Effector memory CD8-positive, alpha-beta T cell (primary cell): ENCODE data around the gene ABTB2.
A peak's percentile ranks its signal among the peaks of the same experiment; 100 is the strongest.
"Not testable (repeated sequence)": the region's sequence is repeated elsewhere in the genome, so short reads cannot be mapped to it uniquely, and the experiment has no call there.

Experiments used
- ATAC-seq: fragments of 150-1000 bp; cut with Tn5 transposase; replicated peaks from 2 replicates; pipeline ENCODE4 v1.10.0; 2021; ENCODE audit warnings: mild to moderate bottlenecking, moderate library complexity
- DNase-seq, 3 experiments: peaks; one replicate each; pipeline ENCODE4 v3.0.0; 2021
- H3K27ac Mint-ChIP-seq, 2 donors: one replicate each; pipeline ENCODE4 v1.8.0; 2022; ENCODE audit warnings: mild to moderate bottlenecking in 2 of 2, mixed read lengths in 2 of 2, moderate library complexity in 2 of 2
- H3K27me3 Mint-ChIP-seq, 2 donors: one replicate each; pipeline ENCODE4 v1.8.0; 2022; ENCODE audit warnings: mixed read lengths in 2 of 2
- H3K36me3 Mint-ChIP-seq: one replicate; pipeline ENCODE4 v1.8.0; 2022; ENCODE audit warnings: mild to moderate bottlenecking, moderate library complexity, mixed read lengths; ENCODE audit not compliant: insufficient read depth
- H3K4me1 Mint-ChIP-seq, 2 donors: one replicate each; pipeline ENCODE4 v1.8.0; 2022; ENCODE audit warnings: low read depth in 2 of 2, mixed read lengths in 2 of 2
- H3K4me3 Mint-ChIP-seq, 2 donors: one replicate each; pipeline ENCODE4 v1.8.0; 2022; ENCODE audit warnings: mild to moderate bottlenecking in 2 of 2, mixed read lengths in 2 of 2, moderate library complexity in 2 of 2
- H3K9me3 Mint-ChIP-seq, 2 donors: one replicate each; pipeline ENCODE4 v1.8.0; 2022; ENCODE audit warnings: mixed read lengths in 2 of 2

Gene ABTB2

DNA sequence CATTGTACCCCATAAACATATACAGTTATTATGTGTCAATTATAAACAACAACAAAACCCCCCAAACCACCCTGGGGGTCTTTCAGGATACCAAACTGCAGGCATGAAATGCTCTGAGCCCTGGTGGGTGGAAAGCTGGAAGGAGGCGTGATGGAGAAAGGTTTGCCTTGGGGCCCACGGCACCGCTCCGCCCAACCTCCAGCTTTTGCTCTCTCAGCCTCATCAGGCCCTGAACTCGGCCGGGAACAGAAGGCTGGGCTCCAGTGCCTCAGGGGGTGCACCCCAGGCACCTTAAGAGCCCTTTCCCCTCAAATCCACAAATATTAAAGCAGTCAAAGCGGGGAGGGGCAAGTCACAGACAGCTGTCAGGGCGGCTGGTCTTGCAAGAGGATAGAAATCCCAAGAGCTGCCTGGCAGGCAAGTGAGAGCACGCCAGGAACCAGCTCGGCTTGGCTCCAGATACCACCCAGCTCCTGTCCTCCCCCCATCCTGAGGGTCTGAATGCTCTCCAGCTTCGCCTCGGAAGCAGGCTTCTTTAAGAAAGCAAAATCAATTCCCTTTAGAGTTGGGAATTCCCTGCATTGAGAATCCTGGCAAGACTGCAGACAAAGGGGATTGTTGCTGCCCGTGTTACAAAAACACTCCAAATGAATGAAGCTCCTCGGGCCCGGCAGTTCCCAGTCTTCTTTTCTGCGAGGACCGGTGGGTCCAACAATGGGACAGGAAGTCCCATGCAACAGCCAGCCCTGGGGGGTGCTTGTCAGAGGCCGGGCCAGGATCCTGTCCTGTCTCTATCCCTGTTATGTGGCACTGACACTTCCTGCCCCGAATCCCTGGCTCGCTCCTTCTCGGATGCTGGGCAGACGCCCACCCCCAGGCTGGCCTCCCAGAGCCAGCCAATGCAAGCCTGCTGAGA lies 171.6 kb downstream of the ABTB2 start:
- H3K27ac Mint-ChIP-seq, result no peak overlapping the region
- no peaks in the 10 kb centered on the region for H3K9me3 Mint-ChIP-seq
- ATAC-seq (no peak), DNase-seq (no peak)
- H3K4me3 Mint-ChIP-seq, result no peak overlapping the region
- no peaks in the 10 kb centered on the region for H3K36me3 Mint-ChIP-seq
- no peaks in the 10 kb centered on the region for H3K27me3 Mint-ChIP-seq
- H3K4me1 Mint-ChIP-seq, result no peaks in the 10 kb centered on the region

DNA sequence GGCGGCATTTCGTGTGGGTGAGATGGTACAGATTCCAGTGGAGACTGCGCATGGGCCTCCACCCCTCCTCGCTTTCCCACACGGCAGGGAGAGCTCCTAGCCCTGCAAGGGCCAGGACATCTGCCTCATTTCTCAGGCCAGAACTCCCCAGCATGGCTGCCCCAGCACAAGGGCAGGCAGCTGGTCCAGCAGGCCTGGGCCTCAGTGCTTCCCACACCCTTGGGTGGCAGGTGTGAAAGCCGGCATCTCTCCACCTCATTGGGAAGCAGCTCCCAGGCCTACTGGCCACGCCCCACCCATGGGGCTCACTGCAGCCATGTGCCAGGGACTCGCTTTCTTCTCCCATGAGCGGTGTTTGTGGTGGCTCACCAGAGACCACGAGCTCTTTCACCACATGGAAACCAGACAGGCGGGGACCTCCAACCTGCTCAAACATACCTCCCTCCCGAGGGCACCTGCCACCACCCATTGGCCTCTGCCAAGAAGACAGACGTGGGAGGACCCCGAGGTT lies 173.2 kb downstream of the ABTB2 start:
- Mint-ChIP-seq H3K4me1 (no peaks in the 10 kb centered on the region), H3K9me3 (no peaks in the 10 kb centered on the region), H3K36me3 (no peaks in the 10 kb centered on the region), H3K4me3 (no peak overlapping the region), H3K27me3 (no peaks in the 10 kb centered on the region), H3K27ac (no peak overlapping the region)
- no peak for ATAC-seq
- no peak for DNase-seq

DNA sequence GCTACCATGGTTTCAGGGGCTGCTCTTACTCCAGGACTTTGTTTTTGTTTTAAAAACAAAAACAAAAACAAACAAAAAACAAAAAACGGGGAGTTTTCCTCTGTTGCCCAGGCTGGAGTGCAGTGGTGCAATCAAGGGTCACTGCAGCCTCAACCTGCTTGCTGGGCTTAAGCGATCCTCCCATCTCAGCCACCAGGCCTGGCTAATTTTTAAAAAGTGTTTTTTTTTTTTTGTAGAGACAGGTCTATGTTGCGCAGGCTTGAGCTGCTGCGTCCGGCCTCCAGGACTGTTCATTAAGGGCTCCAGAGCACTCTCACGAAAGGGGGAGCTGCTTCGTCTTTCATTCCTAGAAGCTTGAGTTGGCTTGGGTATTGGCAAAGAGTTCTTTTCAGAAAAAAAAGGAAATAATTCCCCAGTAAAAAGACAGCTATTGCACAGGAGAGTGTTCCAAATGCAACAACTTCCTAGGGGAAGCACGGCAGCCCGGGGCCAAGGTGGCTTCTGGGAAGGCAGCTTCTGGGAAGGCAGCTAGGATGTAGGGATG lies 173.9 kb downstream of the ABTB2 start:
- DNase-seq (no peak), ATAC-seq (no peak)
- Mint-ChIP-seq H3K27ac (no peak overlapping the region), H3K27me3 (no peaks in the 10 kb centered on the region), H3K4me1 (no peaks in the 10 kb centered on the region), H3K9me3 (no peaks in the 10 kb centered on the region), H3K4me3 (no peak overlapping the region), H3K36me3 (no peaks in the 10 kb centered on the region)

DNA sequence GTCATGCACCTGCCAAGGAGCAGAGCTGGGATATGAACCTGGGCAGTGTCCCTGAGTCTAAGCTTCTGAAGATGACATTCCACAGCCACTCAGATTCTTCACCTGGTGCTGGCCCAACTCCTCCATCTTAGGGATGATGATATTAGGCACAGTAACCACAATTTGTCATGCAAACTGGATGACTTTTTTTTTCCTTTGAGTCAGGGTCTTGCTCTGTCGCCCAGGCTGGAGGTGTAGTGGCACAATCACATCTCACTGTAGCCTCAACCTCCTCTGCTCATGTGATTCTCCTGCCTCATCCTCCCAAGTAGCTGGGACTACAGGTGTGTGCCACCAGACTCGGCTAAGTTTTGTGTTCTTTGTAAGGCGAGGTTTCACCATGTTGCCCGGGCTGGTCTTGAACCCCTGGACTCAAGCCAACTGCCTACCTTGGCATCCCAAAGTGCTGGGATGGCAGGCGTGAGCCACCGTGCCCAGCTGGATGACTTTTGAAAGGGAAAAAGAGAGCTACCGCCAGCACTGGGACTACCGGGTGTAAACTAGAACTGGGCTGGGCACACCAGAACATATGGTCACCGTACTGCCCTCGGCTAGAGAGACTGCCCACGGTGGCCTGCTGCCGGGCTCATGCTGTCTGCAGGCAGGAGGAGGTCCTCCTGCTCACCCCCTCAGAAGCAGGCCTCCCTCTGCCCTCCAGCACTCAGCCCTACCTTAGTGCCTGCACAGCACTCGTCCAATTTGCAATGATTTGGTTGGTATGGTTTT lies 174.7 kb downstream of the ABTB2 start:
- no peak overlapping the region for H3K27ac Mint-ChIP-seq
- no peak for ATAC-seq
- no peaks in the 10 kb centered on the region for H3K4me1 Mint-ChIP-seq
- H3K9me3 Mint-ChIP-seq, result no peaks in the 10 kb centered on the region
- no peaks in the 10 kb centered on the region for H3K36me3 Mint-ChIP-seq
- no peaks in the 10 kb centered on the region for H3K27me3 Mint-ChIP-seq
- no peak overlapping the region for H3K4me3 Mint-ChIP-seq
- no peak for DNase-seq

DNA sequence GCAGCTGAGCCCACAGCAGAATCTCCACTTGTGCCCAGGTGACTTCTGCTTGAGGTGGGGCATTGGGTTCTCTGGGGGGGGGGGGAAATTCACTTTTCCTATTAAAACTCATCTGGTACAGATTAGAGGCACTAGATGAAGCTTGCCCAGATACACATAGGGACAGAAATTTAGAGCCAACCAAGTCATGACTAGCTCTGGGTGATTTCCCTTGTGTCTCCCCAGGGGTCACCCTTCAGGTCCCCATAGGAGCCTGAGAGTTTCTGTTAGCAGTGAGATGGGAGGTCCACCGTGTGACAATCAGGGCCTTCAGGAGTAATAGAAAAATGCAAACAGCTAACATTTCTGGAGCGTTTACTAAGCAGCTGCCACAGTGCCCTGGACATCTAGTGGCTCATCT lies 175.4 kb downstream of the ABTB2 start:
- no peak for DNase-seq
- ATAC-seq, result no peak
- Mint-ChIP-seq H3K36me3 (no peaks in the 10 kb centered on the region), H3K27ac (no peak overlapping the region), H3K9me3 (no peaks in the 10 kb centered on the region), H3K27me3 (no peaks in the 10 kb centered on the region), H3K4me1 (no peaks in the 10 kb centered on the region), H3K4me3 (no peak overlapping the region)

DNA sequence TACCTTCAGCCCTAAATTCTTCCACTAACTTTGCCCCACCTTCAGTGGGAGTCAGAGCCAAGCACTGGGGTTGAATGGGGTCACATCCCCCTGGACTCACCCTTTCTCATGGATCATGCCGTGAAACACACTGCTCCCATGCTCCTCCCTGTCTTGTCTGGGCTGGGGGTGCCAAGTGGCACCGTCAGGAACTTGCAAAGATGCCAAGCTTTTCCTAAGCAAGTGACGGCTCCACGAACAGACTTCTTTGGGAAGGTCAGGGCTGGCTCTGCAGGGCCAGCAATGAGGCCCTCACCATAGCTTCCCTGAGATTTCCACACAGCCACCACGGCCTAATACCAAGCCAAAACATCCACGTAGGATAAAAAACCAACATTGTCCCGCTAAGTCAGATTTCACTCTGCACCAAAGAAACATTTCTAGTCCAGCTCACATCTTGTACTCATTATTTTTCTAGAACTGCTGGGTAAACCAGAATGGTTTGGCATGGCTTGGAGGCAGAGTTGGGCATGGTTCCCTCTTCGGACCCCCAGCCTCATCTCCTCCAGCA lies 175.9 kb downstream of the ABTB2 start:
- no peaks in the 10 kb centered on the region for H3K4me1 Mint-ChIP-seq
- no peak overlapping the region for H3K27ac Mint-ChIP-seq
- H3K27me3 Mint-ChIP-seq, result no peaks in the 10 kb centered on the region
- H3K4me3 Mint-ChIP-seq, result no peak overlapping the region
- H3K9me3 Mint-ChIP-seq, result no peaks in the 10 kb centered on the region
- ATAC-seq (no peak), DNase-seq (no peak)
- no peaks in the 10 kb centered on the region for H3K36me3 Mint-ChIP-seq

DNA sequence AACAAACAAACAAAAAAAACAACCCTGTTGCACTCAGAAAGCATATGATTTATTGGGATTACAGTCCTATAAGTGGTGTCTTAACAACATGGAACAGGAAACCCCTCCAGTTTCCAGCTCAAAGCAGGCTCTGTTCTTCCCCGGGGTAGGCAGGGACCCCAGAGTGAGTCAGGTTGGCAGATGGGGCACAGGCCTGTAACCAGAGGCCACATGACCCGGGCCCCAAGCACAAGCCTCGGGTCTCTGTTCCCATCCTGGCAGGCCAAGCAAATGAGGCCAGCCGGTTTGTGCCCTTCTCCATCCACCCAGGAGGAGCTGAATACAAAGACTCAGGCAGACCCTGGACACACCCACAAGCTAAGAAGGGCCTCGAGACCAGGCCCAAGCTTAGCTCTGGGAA lies 176.6 kb downstream of the ABTB2 start:
- Mint-ChIP-seq H3K27ac (no peak overlapping the region), H3K27me3 (no peaks in the 10 kb centered on the region), H3K9me3 (no peaks in the 10 kb centered on the region), H3K36me3 (peaks cover 2% of the 10 kb centered on the region), H3K4me1 (no peaks in the 10 kb centered on the region), H3K4me3 (no peak overlapping the region)
- ATAC-seq (no peak), DNase-seq (no peak)

DNA sequence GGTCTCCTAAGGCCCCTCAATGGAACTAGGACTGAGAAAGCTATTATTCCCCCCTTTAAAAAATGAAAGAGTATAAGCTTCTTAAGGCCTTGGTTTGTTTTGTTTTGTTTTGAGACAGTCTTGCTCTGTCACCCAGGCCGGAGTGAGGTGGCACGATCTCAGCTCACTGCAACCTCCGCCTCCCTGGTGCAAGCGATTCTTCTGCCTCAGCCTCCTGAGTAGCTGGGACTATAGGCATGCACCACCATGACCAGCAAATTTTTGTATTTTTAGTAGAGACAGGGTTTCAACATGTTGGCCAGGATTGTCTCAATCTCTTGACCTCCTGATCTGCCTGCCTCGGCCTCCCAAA lies 177.0 kb downstream of the ABTB2 start:
- DNase-seq, H3K9me3 Mint-ChIP-seq, ATAC-seq, H3K27me3 Mint-ChIP-seq, H3K27ac Mint-ChIP-seq, H3K4me1 Mint-ChIP-seq, H3K36me3 Mint-ChIP-seq, H3K4me3 Mint-ChIP-seq: not testable (repeated sequence)

DNA sequence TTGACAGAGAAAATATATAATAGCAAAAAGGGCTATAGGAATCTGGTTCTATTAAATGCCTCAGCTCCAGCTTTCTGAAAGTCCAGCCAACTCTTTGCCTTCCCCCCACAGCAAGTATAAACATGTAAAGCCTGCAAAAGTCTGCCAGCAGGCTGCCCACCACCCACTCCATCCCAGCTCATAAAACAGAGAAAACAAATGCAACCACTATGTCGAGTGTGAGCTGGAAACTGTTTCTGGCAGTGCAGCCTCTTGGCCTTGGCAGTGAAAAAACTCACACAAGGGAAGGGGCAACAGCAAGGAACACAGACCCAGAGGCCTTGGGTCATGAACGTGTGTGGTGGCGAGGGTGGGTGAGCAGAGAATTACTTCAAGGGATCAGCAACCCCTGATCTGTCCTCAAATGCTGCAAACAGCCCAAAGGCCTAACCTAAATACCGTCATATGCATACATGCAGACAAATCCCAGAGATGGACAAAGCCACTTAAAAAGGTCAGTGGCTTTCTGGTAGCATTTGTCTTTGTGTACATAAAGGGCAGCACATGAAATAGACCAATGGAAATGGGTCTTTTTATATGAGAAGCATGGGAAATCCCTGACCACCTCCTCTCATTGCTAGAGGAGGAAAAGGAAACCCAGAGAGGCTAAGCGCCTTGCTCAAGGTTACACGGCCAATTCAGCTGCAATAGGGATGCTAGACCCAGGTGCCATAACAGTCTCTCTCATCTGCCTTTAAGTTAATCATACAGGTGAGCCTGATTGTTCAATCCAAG lies 177.6 kb downstream of the ABTB2 start:
- ATAC-seq (no peak), DNase-seq (no peak)
- no peaks in the 10 kb centered on the region for H3K27me3 Mint-ChIP-seq
- H3K9me3 Mint-ChIP-seq, result no peaks in the 10 kb centered on the region
- peaks cover 0 to 2% of the 10 kb centered on the region in 2 donors for H3K4me1 Mint-ChIP-seq
- peaks cover 2% of the 10 kb centered on the region for H3K36me3 Mint-ChIP-seq
- H3K4me3 Mint-ChIP-seq, result no peak overlapping the region
- H3K27ac Mint-ChIP-seq, result no peak overlapping the region

DNA sequence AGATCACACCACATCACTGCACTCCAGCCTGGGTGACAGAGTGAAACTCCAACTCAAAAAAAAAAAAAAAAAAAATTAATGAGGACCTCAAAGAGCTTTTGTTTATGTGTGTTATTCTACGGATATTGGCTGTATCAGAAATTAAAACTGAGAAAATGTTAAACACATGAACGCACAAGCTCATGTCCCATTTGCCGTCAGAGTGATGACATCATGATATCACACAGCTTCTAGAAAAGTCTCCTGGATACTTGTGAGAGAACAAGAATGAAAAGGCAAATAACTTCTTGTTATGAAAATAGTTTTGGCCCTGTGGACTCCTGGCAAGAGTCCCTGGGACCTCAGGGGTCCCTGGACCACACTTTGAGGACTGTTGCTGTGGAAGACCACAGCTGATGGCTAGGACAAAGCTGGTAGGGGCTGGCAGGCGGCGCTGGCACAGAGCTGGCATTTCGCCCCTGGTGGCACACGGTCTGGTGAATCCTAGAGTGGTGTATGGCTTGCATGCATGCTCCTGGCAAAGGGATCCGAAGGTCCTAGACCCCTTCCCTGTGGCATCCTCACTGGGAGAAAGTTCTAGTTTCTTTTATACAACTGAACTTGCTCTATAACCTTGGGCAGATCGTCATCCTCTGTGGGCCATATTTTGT lies 178.7 kb downstream of the ABTB2 start:
- Mint-ChIP-seq H3K4me3 (no peak overlapping the region), H3K36me3 (peaks cover 2% of the 10 kb centered on the region), H3K27ac (no peak overlapping the region), H3K4me1 (peaks cover 3 to 6% of the 10 kb centered on the region in 2 donors), H3K27me3 (no peaks in the 10 kb centered on the region), H3K9me3 (no peaks in the 10 kb centered on the region)
- no peak for DNase-seq
- no peak for ATAC-seq

DNA sequence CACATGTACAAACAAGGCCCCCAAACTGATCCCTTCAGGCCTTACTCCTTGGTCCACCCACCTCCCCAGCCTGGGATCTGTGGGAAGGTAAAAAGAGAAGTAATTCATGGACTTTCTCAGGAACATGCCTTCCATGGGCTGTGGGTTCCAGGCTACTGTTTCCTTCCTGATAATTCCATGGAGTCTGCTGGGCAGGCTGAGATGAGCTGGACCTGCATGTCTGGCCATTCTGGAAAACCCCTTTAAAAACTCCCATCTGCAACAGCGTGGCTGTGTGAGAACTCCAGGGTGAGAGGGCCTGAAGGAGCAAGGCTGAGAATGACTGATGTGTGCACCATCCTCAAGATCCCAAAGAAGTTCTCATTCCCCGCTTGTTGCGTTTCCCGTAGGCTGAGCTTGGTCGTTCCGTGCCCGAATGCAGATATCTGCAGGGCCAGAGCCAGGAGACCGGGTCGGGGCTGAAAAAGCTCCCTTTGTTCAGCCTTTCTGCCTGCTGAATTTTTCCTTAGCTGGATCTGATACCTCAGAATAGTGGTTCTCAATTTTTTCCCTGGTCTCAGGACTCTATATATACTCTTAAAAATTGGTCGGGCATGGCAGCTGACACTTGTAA lies 179.5 kb downstream of the ABTB2 start:
- Mint-ChIP-seq H3K36me3 (peaks cover 2% of the 10 kb centered on the region), H3K9me3 (no peaks in the 10 kb centered on the region), H3K27me3 (peaks cover 0 to 2% of the 10 kb centered on the region in 2 donors), H3K4me3 (no peak overlapping the region), H3K27ac (peak overlapping the region in 1 of 2 donors; percentile 11), H3K4me1 (peaks cover 3 to 6% of the 10 kb centered on the region in 2 donors)
- ATAC-seq (no peak), DNase-seq (no peak)

DNA sequence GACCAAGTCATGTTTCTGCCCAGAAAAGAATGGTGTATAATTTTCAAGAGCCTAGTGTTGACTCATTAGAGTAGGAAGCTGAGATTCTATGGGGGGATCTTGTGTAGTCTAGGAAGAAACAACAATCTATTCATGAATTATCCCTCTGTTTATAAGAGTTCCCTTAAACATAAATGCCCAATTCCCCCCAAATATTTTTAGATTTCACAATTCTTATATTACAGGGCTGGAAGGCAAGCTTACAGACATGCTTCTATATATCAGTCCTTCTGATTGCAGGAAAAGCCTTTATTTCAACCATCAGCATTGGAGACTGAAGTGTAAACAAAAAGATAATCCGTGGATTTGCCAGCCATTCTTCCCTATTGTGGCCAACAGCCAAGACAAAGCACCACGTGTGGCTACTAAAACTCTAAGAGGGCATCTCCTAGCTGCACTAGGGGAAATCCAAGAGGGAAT lies 181.0 kb downstream of the ABTB2 start:
- no peaks in the 10 kb centered on the region for H3K9me3 Mint-ChIP-seq
- H3K27ac Mint-ChIP-seq, result no peak overlapping the region
- ATAC-seq (no peak), DNase-seq (no peak)
- H3K27me3 Mint-ChIP-seq, result peaks cover 7 to 11% of the 10 kb centered on the region in 2 donors
- peaks cover 2% of the 10 kb centered on the region for H3K36me3 Mint-ChIP-seq
- H3K4me1 Mint-ChIP-seq, result peaks cover 3 to 6% of the 10 kb centered on the region in 2 donors
- no peak overlapping the region for H3K4me3 Mint-ChIP-seq
